ENCODE data around the gene LUC7L3.

GRCh38 chr17:50677851-50678375, 41.5 kb upstream of the LUC7L3 start:
- TF ChIP-seq REST (IDR thresholded peaks at IDR 0.05; ENCODE audit: low read depth, low read length) (no peak), TCF7 (IDR thresholded peaks at IDR 0.05; ENCODE audit: borderline replicate concordance) (no peak), CHD2 (IDR thresholded peaks at IDR 0.05; ENCODE audit: borderline replicate concordance, low read depth, low read length) (no peak), SIX5 (IDR thresholded peaks at IDR 0.05; ENCODE audit: low read depth, low read length, severe bottlenecking) (no peak), ESRRA (IDR thresholded peaks at IDR 0.05; ENCODE audit: low read length) (no peak), CTCF (IDR thresholded peaks at IDR 0.05 in 2 of 3, conservative IDR thresholded peaks at IDR 0.05 in 1 of 3; ENCODE audit: control insufficient read depth in 2 of 3, extremely low read depth in 1 of 3, insufficient read depth in 1 of 3, low read depth in 3 of 3, low read length in 3 of 3) (no peak)

Data from GM12878 (cell line).